GM23248 (cell line): Measurements from ENCODE around the gene NRSN1. TPM values are rescaled to one million over a fixed set of nuclear protein-coding genes. Genes with fewer than 3 reads are reported as not detected.

Experiments used
- DNase-seq: peaks from one replicate; pipeline ENCODE4 v3.0.0-alpha.2; 2015
- H2AFZ ChIP-seq: fragments of 200-600 bp; sonication (generic); 2 replicates; pipeline ENCODE4 v1.6.1; 2016; ENCODE audit warnings: antibody characterized with exemption
- H3F3A ChIP-seq: fragments of 200-600 bp; sonication (generic); 2 replicates; pipeline ENCODE4 v1.6.1; 2016; ENCODE audit warnings: mild to moderate bottlenecking, antibody characterized with exemption, mixed run types; ENCODE audit not compliant: insufficient read depth
- H3K27ac ChIP-seq: fragments of 200-600 bp; sonication (generic); 2 replicates; pipeline ENCODE4 v1.5.1; 2016; ENCODE audit warnings: mild to moderate bottlenecking
- H3K27me3 ChIP-seq: fragments of 200-600 bp; sonication (generic); replicated peaks from 2 replicates; pipeline ENCODE4 v1.6.1; 2016; ENCODE audit warnings: mild to moderate bottlenecking; ENCODE audit not compliant: insufficient read depth
- H3K36me3 ChIP-seq: fragments of 200-600 bp; sonication (generic); 2 replicates; pipeline ENCODE4 v1.6.1; 2016; ENCODE audit warnings: low read depth, mild to moderate bottlenecking
- H3K4me1 ChIP-seq: fragments of 200-600 bp; sonication (generic); 2 replicates; pipeline ENCODE4 v1.6.1; 2016; ENCODE audit warnings: mild to moderate bottlenecking; ENCODE audit not compliant: insufficient read depth
- H3K4me2 ChIP-seq: fragments of 200-600 bp; sonication (generic); one replicate; pipeline ENCODE4 v1.6.1; 2016; ENCODE audit warnings: mild to moderate bottlenecking; ENCODE audit not compliant: unreplicated experiment
- H3K4me3 ChIP-seq: fragments of 200-600 bp; sonication (generic); 2 replicates; pipeline ENCODE4 v1.5.1; 2016; ENCODE audit warnings: mild to moderate bottlenecking
- H3K79me2 ChIP-seq: fragments of 200-600 bp; sonication (generic); 2 replicates; pipeline ENCODE4 v1.6.1; 2016; ENCODE audit warnings: mild to moderate bottlenecking; ENCODE audit not compliant: insufficient read depth
- H3K9ac ChIP-seq: fragments of 200-600 bp; sonication (generic); 2 replicates; pipeline ENCODE4 v1.6.1; 2016; ENCODE audit warnings: mild to moderate bottlenecking
- H3K9me2 ChIP-seq: fragments of 200-600 bp; sonication (generic); 2 replicates; pipeline ENCODE4 v1.6.1; 2016; ENCODE audit warnings: mixed run types, mild to moderate bottlenecking, moderate library complexity; ENCODE audit not compliant: insufficient read depth
- H3K9me3 ChIP-seq: fragments of 200-600 bp; sonication (generic); one replicate; pipeline ENCODE4 v1.6.1; 2017; ENCODE audit warnings: low read depth
- H4K20me1 ChIP-seq: fragments of 200-600 bp; sonication (generic); 2 replicates; pipeline ENCODE4 v1.6.0; 2016; ENCODE audit not compliant: insufficient read depth
- EZH2 ChIP-seq: fragments of 200-600 bp; sonication (generic); IDR thresholded peaks from 2 replicates; pipeline ENCODE4 v1.6.1; 2018; ENCODE audit warnings: antibody characterized with exemption, mild to moderate bottlenecking; ENCODE audit not compliant: insufficient read depth, poor library complexity, severe bottlenecking
- EZH2phosphoT487 ChIP-seq: fragments of 200-600 bp; sonication (generic); IDR thresholded peaks from 2 replicates; pipeline ENCODE4 v1.6.1; 2018; ENCODE audit warnings: antibody characterized with exemption, moderate library complexity, mild to moderate bottlenecking, low read depth; ENCODE audit not compliant: insufficient read depth
- WGBS, 2 experiments: methylation state at CpG; one replicate each; pipeline ENCODE4 v1.1.6; 2015 to 2017; ENCODE audit warnings: low lambda C conversion rate in 2 of 2, low coverage in 1 of 2; ENCODE audit errors: missing lambda C conversion rate in 2 of 2; 5-methylcytosine and 5-hydroxymethylcytosine counted together
- in situ Hi-C: fragments of 300-500 bp; cut with MboI; formaldehyde crosslinking; loops from 2 replicates; pipeline ENCODE4 v1.15.0; 2020
- polyA plus RNA-seq: library from polyadenylated mRNA; unstranded; fragments of >200 nt; fragmentation: Nextera tagmentation; extraction: Ambion mirVana; gene quantifications from 2 replicates; pipeline ENCODE4 v1.2.1, GENCODE V29; 2016
- total RNA-seq: library from RNA; depleted of rRNA; stranded (reverse); fragments of >200 nt; shearing (Covaris generic); gene quantifications from 2 replicates; pipeline ENCODE4 v1.2.3, GENCODE V29; 2014

The NRSN1 gene
- total and polyA plus RNA-seq, 2 experiments from 2014 or later = not detected

- DNase-seq = no peak
- Histone ChIP-seq H3K36me3 (no peaks in the 10 kb centered on the region), H3K4me3 (no peak overlapping the region), H2AFZ (no peak overlapping the region), H3K27me3 (no peaks in the 10 kb centered on the region), H3K4me2 (no peak overlapping the region), H3K27ac (no peak overlapping the region), H3K4me1 (no peaks in the 10 kb centered on the region), H3K9me2 (no peaks in the 10 kb centered on the region), H3K79me2 (no peaks in the 10 kb centered on the region), H3K9ac (no peak overlapping the region), H4K20me1 (no peaks in the 10 kb centered on the region), H3K9me3 (no peaks in the 10 kb centered on the region), H3F3A (no peaks in the 10 kb centered on the region)
- no peak for TF ChIP-seq EZH2
- TF ChIP-seq EZH2phosphoT487 = no peak
- WGBS, 2 experiments = 0 to 2% methylated on average over 2 of the region's 2 CpGs
- in situ Hi-C loops = no loop called here
These were observed 25.3 kb upstream of the NRSN1 start for GRCh38 chr6:24100770-24101155.

DNA sequence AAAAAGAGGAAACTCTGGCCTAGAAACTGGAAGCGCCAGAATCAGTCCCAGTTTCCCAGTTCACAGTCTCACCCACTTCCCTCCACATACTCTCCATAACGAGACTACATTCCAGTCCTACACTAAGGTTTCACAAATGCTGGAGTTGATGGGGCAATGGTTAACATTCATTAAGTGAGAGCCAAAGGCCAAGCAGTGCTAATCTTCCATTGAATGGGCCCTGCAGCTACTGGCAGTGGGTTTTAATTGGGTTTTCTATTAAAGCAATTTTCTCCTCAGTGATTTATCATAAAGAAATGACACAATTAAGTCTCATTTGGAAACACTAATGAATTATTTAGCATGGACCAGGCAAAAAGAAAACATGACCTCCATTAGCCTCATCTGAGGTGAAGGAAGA lies 20.8 kb upstream of the NRSN1 start:
- 53 to 58% methylated on average over 2 of the region's 2 CpGs for WGBS, 2 experiments
- in situ Hi-C loops = no loop called here
- TF ChIP-seq EZH2phosphoT487 = no peak
- TF ChIP-seq EZH2 = no peak

DNA sequence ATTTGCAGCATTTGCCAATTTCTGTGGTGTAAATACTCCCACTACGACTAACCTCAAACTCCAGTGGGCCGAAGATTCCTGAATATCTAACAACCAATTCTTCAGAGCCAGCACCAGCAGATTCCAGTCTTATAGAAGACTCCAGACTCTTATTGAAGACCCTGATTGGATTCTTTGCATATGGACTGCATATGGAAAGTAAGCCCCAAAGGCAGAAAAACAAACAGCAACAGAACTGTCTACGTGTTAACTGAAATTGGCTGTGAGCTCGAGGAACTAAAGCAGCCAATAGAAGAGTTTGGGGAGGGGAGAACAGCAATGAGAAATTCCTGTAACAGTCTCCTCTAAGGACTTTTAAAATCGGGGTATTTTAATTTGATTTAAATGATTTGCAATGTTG lies 19.7 kb upstream of the NRSN1 start:
- in situ Hi-C loops = no loop called here

More for the DNA sequence above, 20.8 kb upstream of the NRSN1 start:
- Histone ChIP-seq H3K27me3 (no peaks in the 10 kb centered on the region), H3K79me2 (no peaks in the 10 kb centered on the region), H3F3A (no peaks in the 10 kb centered on the region), H3K4me1 (no peaks in the 10 kb centered on the region), H4K20me1 (no peaks in the 10 kb centered on the region), H3K4me3 (no peak overlapping the region), H3K36me3 (no peaks in the 10 kb centered on the region), H3K4me2 (no peak overlapping the region), H3K9ac (no peak overlapping the region), H2AFZ (no peak overlapping the region), H3K27ac (no peak overlapping the region), H3K9me2 (no peaks in the 10 kb centered on the region), H3K9me3 (no peaks in the 10 kb centered on the region)
- no peak for DNase-seq

DNA sequence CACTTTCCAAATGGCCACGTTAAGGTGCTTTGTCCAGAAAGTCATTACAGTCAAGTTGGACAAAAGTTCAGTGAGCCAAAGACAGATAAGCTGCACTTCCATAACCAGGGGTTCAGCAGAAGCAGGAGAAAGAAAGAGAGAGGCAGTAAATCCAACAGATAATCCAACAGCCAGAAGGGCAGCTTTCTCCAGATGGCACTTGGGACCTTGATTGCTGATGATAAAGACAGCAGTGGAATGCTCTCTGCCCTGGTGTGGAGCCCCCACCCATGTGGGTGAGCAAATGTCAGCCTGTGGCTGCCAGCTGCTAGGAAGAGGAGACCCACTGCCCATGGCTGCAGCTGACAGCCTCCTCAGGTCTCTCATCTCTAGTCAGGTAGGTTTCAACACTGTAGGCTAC lies 18.7 kb upstream of the NRSN1 start:
- Histone ChIP-seq H3K9ac (no peak overlapping the region), H3K9me2 (no peaks in the 10 kb centered on the region), H2AFZ (no peak overlapping the region), H3K4me3 (no peak overlapping the region), H3K27ac (no peak overlapping the region), H3F3A (no peaks in the 10 kb centered on the region), H3K4me1 (no peaks in the 10 kb centered on the region), H3K36me3 (no peaks in the 10 kb centered on the region), H4K20me1 (no peaks in the 10 kb centered on the region), H3K4me2 (no peak overlapping the region), H3K79me2 (no peaks in the 10 kb centered on the region), H3K27me3 (no peaks in the 10 kb centered on the region), H3K9me3 (no peaks in the 10 kb centered on the region)
- WGBS, 2 experiments = 13 to 28% methylated on average over 1 of the region's 1 CpG
- TF ChIP-seq EZH2phosphoT487 = no peak
- TF ChIP-seq EZH2 = no peak
- in situ Hi-C loops = no loop called here
- no peak for DNase-seq

More for the DNA sequence above, 19.7 kb upstream of the NRSN1 start:
- TF ChIP-seq EZH2phosphoT487 (no peak), EZH2 (no peak)
- no peaks in the 10 kb centered on the region for H3K9me2 ChIP-seq
- H3F3A ChIP-seq = no peaks in the 10 kb centered on the region
- 11 to 12% methylated on average over 5 of the region's 5 CpGs for WGBS, 2 experiments
- H3K4me1 ChIP-seq = no peaks in the 10 kb centered on the region
- no peaks in the 10 kb centered on the region for H3K36me3 ChIP-seq
- no peaks in the 10 kb centered on the region for H4K20me1 ChIP-seq
- H3K27ac ChIP-seq = no peak overlapping the region
- no peak for DNase-seq
- H3K4me2 ChIP-seq = no peak overlapping the region
- no peaks in the 10 kb centered on the region for H3K27me3 ChIP-seq
- H3K79me2 ChIP-seq = no peaks in the 10 kb centered on the region
- H2AFZ ChIP-seq = no peak overlapping the region
- no peaks in the 10 kb centered on the region for H3K9me3 ChIP-seq
- H3K9ac ChIP-seq = no peak overlapping the region
- H3K4me3 ChIP-seq = no peak overlapping the region

DNA sequence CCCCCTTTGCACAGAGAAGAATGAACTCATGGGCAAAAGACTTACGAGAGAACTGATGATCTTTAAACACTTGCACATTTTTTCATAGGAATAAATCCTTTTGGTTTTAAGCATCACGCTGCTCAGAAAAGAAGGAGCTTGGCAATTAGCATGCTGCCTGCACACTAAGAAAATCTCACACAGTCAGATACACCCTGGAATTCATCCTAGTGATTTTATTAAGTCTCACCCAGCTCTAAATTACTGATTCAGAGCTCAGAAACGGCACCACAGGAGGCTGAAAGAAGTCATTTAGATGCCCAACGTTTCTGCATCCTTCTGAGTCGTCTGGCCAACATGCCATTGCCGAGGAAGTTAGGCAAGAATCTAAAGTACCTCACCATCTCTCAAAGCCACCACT lies 18.0 kb upstream of the NRSN1 start:
- H3K4me2 ChIP-seq = no peak overlapping the region
- TF ChIP-seq EZH2phosphoT487 = no peak
- no peak for TF ChIP-seq EZH2
- no peak overlapping the region for H2AFZ ChIP-seq
- DNase-seq = no peak
- H3F3A ChIP-seq = no peaks in the 10 kb centered on the region
- H3K4me1 ChIP-seq = no peaks in the 10 kb centered on the region
- no peaks in the 10 kb centered on the region for H3K79me2 ChIP-seq
- H3K4me3 ChIP-seq = no peak overlapping the region
- 19% methylated on average over 6 of the region's 6 CpGs for WGBS, 2 experiments
- H3K27ac ChIP-seq = no peak overlapping the region
- no peaks in the 10 kb centered on the region for H3K9me3 ChIP-seq
- H4K20me1 ChIP-seq = no peaks in the 10 kb centered on the region
- no peaks in the 10 kb centered on the region for H3K36me3 ChIP-seq
- in situ Hi-C loops = no loop called here
- no peaks in the 10 kb centered on the region for H3K9me2 ChIP-seq
- no peaks in the 10 kb centered on the region for H3K27me3 ChIP-seq
- no peak overlapping the region for H3K9ac ChIP-seq
